Activated CD4-positive, alpha-beta memory T cell treated with anti-CD3 and anti-CD28 coated beads for 36 hours (primary cell): Measurements from ENCODE around the gene MROH8. TPM values are rescaled to one million over a fixed set of nuclear protein-coding genes. Genes with fewer than 3 reads are reported as not detected.
"Not testable (repeated sequence)": the region's sequence is repeated elsewhere in the genome, so short reads cannot be mapped to it uniquely, and the experiment has no call there.

ENCODE experiments used
- CTCF ChIA-PET: fragments of 350-600 bp; sonication (Branson Sonifier 250); formaldehyde crosslinking; loops from one replicate; lab custom pipeline; 2021; ENCODE audit warnings: antibody characterized with exemption, inconsistent platforms; lab: Charles Lee
- POLR2A ChIA-PET: fragments of 350-600 bp; sonication (Branson Sonifier 250); formaldehyde crosslinking; loops from one replicate; lab custom pipeline; 2021; ENCODE audit warnings: antibody characterized with exemption; lab: Charles Lee
- DNase-seq: peaks from one replicate; pipeline ENCODE4 v3.0.0-alpha.2; 2020
- H3K27ac Mint-ChIP-seq: one replicate; pipeline ENCODE4 v1.8.0; 2021; ENCODE audit warnings: mixed read lengths
- H3K27me3 Mint-ChIP-seq: one replicate; pipeline ENCODE4 v1.8.0; 2021; ENCODE audit warnings: mixed read lengths
- H3K36me3 Mint-ChIP-seq: one replicate; pipeline ENCODE4 v1.8.0; 2021; ENCODE audit warnings: mixed read lengths
- H3K4me1 Mint-ChIP-seq: one replicate; pipeline ENCODE4 v1.8.0; 2021; ENCODE audit warnings: low read depth, mixed read lengths
- H3K4me3 Mint-ChIP-seq: one replicate; pipeline ENCODE4 v1.8.0; 2021; ENCODE audit warnings: mild to moderate bottlenecking, mixed read lengths
- H3K9me3 Mint-ChIP-seq: one replicate; pipeline ENCODE4 v1.8.0; 2021; ENCODE audit warnings: mixed read lengths
- intact Hi-C: fragments of 100-400 bp; cut with micrococcal nuclease; formaldehyde crosslinking; loops from one replicate; pipeline ENCODE4 v1.15.1; 2023
- total RNA-seq, 2 experiments: library from RNA; stranded (reverse); gene quantifications; one replicate each; pipeline ENCODE4 v1.2.3, GENCODE V29; 2021

Gene MROH8
- total RNA-seq, 2 experiments from 2014 or later: 1.8 to 2.0 TPM

- CTCF ChIA-PET, H3K4me3 Mint-ChIP-seq, POLR2A ChIA-PET, H3K27me3 Mint-ChIP-seq, H3K27ac Mint-ChIP-seq, DNase-seq, H3K9me3 Mint-ChIP-seq, intact Hi-C loops, H3K4me1 Mint-ChIP-seq, H3K36me3 Mint-ChIP-seq: not testable (repeated sequence)
Observed at GRCh38 chr20:37150864-37151263, 28.5 kb downstream of the MROH8 start.

- Mint-ChIP-seq H3K4me3 (no peak overlapping the region), H3K27ac (no peak overlapping the region), H3K4me1 (no peaks in the 10 kb centered on the region), H3K36me3 (no peaks in the 10 kb centered on the region), H3K27me3 (no peaks in the 10 kb centered on the region), H3K9me3 (no peaks in the 10 kb centered on the region)
- intact Hi-C loops: no loop called here
- ChIA-PET POLR2A (no interaction called here), CTCF (no interaction called here)
- DNase-seq: no peak
Observed at GRCh38 chr20:37147250-37147649, 32.1 kb downstream of the MROH8 start.

GRCh38 chr20:37144856-37145404 lies 34.4 kb downstream of the MROH8 start:
- intact Hi-C loops: no loop called here
- CTCF ChIA-PET: no interaction called here
- Mint-ChIP-seq H3K4me3 (no peak overlapping the region), H3K36me3 (no peaks in the 10 kb centered on the region), H3K27ac (no peak overlapping the region), H3K27me3 (no peaks in the 10 kb centered on the region), H3K4me1 (no peaks in the 10 kb centered on the region), H3K9me3 (no peaks in the 10 kb centered on the region)
- POLR2A ChIA-PET: interaction anchor here (0.9 kb wide), 1 partner anchor 9 kb away, joined by 4 read pairs; no protein-coding TSS in a partner anchor
- DNase-seq: no peak

GRCh38 chr20:37142708-37143107 lies 36.6 kb downstream of the MROH8 start:
- DNase-seq: no peak
- ChIA-PET CTCF (no interaction called here), POLR2A (no interaction called here)
- intact Hi-C loops: no loop called here
- Mint-ChIP-seq H3K27ac (no peak overlapping the region), H3K4me3 (no peak overlapping the region), H3K27me3 (no peaks in the 10 kb centered on the region), H3K4me1 (no peaks in the 10 kb centered on the region), H3K9me3 (no peaks in the 10 kb centered on the region), H3K36me3 (no peaks in the 10 kb centered on the region)

- intact Hi-C loops: no loop called here
- no peak for DNase-seq
- H3K9me3 Mint-ChIP-seq: no peaks in the 10 kb centered on the region
- no peak overlapping the region for H3K27ac Mint-ChIP-seq
- peaks cover 1% of the 10 kb centered on the region for H3K27me3 Mint-ChIP-seq
- no peaks in the 10 kb centered on the region for H3K4me1 Mint-ChIP-seq
- H3K4me3 Mint-ChIP-seq: no peak overlapping the region
- POLR2A ChIA-PET: no interaction called here
- H3K36me3 Mint-ChIP-seq: no peaks in the 10 kb centered on the region
- CTCF ChIA-PET: no interaction called here
Observed at GRCh38 chr20:37137547-37137946, 41.8 kb downstream of the MROH8 start.

GRCh38 chr20:37133952-37134351 lies 45.4 kb downstream of the MROH8 start:
- intact Hi-C loops: no loop called here
- no peaks in the 10 kb centered on the region for H3K9me3 Mint-ChIP-seq
- no peak for DNase-seq
- no peak overlapping the region for H3K4me3 Mint-ChIP-seq
- H3K4me1 Mint-ChIP-seq: no peaks in the 10 kb centered on the region
- POLR2A ChIA-PET: no interaction called here
- H3K27me3 Mint-ChIP-seq: peaks cover 1% of the 10 kb centered on the region
- no peak overlapping the region for H3K27ac Mint-ChIP-seq
- CTCF ChIA-PET: no interaction called here
- no peaks in the 10 kb centered on the region for H3K36me3 Mint-ChIP-seq

- intact Hi-C loops: no loop called here
- ChIA-PET CTCF (no interaction called here), POLR2A (no interaction called here)
- H3K4me1 Mint-ChIP-seq: no peaks in the 10 kb centered on the region
- no peak overlapping the region for H3K27ac Mint-ChIP-seq
- no peaks in the 10 kb centered on the region for H3K36me3 Mint-ChIP-seq
- no peaks in the 10 kb centered on the region for H3K9me3 Mint-ChIP-seq
- no peak for DNase-seq
- H3K4me3 Mint-ChIP-seq: no peak overlapping the region
- H3K27me3 Mint-ChIP-seq: peaks cover 1% of the 10 kb centered on the region
Observed at GRCh38 chr20:37131486-37131885, 47.9 kb downstream of the MROH8 start.

GRCh38 chr20:37128803-37129202 lies 50.5 kb downstream of the MROH8 start:
- POLR2A ChIA-PET: no interaction called here
- no peaks in the 10 kb centered on the region for H3K9me3 Mint-ChIP-seq

GRCh38 chr20:37126290-37126689 lies 53.1 kb downstream of the MROH8 start:
- H3K27me3 Mint-ChIP-seq, CTCF ChIA-PET, intact Hi-C loops, H3K27ac Mint-ChIP-seq, H3K9me3 Mint-ChIP-seq, DNase-seq, H3K36me3 Mint-ChIP-seq, H3K4me3 Mint-ChIP-seq, POLR2A ChIA-PET, H3K4me1 Mint-ChIP-seq: not testable (repeated sequence)

More at GRCh38 chr20:37128803-37129202, 50.5 kb downstream of the MROH8 start:
- intact Hi-C loops: no loop called here
- Mint-ChIP-seq H3K36me3 (no peaks in the 10 kb centered on the region), H3K4me1 (no peaks in the 10 kb centered on the region), H3K27ac (no peak overlapping the region), H3K4me3 (no peak overlapping the region), H3K27me3 (peaks cover 1% of the 10 kb centered on the region)
- DNase-seq: no peak
- CTCF ChIA-PET: no interaction called here

- intact Hi-C loops: no loop called here
- Mint-ChIP-seq H3K27ac (no peak overlapping the region), H3K4me1 (no peaks in the 10 kb centered on the region), H3K27me3 (no peaks in the 10 kb centered on the region), H3K36me3 (no peaks in the 10 kb centered on the region), H3K4me3 (no peak overlapping the region), H3K9me3 (no peaks in the 10 kb centered on the region)
- no peak for DNase-seq
- POLR2A ChIA-PET: no interaction called here
- CTCF ChIA-PET: no interaction called here
Observed at GRCh38 chr20:37123441-37123840, 55.9 kb downstream of the MROH8 start.

GRCh38 chr20:37120497-37120896 lies 58.9 kb downstream of the MROH8 start:
- CTCF ChIA-PET: no interaction called here

GRCh38 chr20:37119356-37120036 lies 59.9 kb downstream of the MROH8 start:
- Mint-ChIP-seq H3K27me3 (no peaks in the 10 kb centered on the region), H3K27ac (no peak overlapping the region), H3K4me3 (no peak overlapping the region), H3K36me3 (no peaks in the 10 kb centered on the region), H3K9me3 (no peaks in the 10 kb centered on the region), H3K4me1 (no peaks in the 10 kb centered on the region)
- POLR2A ChIA-PET: no interaction called here
- DNase-seq: no peak
- CTCF ChIA-PET: no interaction called here
- intact Hi-C loops: no loop called here

More at GRCh38 chr20:37120497-37120896, 58.9 kb downstream of the MROH8 start:
- H3K27ac Mint-ChIP-seq: no peak overlapping the region
- H3K9me3 Mint-ChIP-seq: no peaks in the 10 kb centered on the region
- no peak overlapping the region for H3K4me3 Mint-ChIP-seq
- intact Hi-C loops: no loop called here
- H3K36me3 Mint-ChIP-seq: no peaks in the 10 kb centered on the region
- DNase-seq: no peak
- POLR2A ChIA-PET: no interaction called here
- H3K27me3 Mint-ChIP-seq: no peaks in the 10 kb centered on the region
- no peaks in the 10 kb centered on the region for H3K4me1 Mint-ChIP-seq

- no peak for DNase-seq
- H3K27ac Mint-ChIP-seq: no peak overlapping the region
- H3K36me3 Mint-ChIP-seq: no peaks in the 10 kb centered on the region
- H3K4me1 Mint-ChIP-seq: peaks cover 3% of the 10 kb centered on the region
- H3K27me3 Mint-ChIP-seq: no peaks in the 10 kb centered on the region
- intact Hi-C loops: no loop called here
- POLR2A ChIA-PET: no interaction called here
- CTCF ChIA-PET: no interaction called here
- no peak overlapping the region for H3K4me3 Mint-ChIP-seq
- H3K9me3 Mint-ChIP-seq: no peaks in the 10 kb centered on the region
Observed at GRCh38 chr20:37114012-37114411, 65.3 kb downstream of the MROH8 start.
